Measurements from ENCODE around the gene BEX3.

- TF ChIP-seq, protein P1, sequence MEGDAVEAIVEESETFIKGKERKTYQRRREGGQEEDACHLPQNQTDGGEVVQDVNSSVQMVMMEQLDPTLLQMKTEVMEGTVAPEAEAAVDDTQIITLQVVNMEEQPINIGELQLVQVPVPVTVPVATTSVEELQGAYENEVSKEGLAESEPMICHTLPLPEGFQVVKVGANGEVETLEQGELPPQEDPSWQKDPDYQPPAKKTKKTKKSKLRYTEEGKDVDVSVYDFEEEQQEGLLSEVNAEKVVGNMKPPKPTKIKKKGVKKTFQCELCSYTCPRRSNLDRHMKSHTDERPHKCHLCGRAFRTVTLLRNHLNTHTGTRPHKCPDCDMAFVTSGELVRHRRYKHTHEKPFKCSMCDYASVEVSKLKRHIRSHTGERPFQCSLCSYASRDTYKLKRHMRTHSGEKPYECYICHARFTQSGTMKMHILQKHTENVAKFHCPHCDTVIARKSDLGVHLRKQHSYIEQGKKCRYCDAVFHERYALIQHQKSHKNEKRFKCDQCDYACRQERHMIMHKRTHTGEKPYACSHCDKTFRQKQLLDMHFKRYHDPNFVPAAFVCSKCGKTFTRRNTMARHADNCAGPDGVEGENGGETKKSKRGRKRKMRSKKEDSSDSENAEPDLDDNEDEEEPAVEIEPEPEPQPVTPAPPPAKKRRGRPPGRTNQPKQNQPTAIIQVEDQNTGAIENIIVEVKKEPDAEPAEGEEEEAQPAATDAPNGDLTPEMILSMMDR (IDR thresholded peaks at IDR 0.05): no peak
- TF ChIP-seq POLR2A (IDR thresholded peaks at IDR 0.05): no peak
Observed at GRCh38 chrX:103373581-103373980, 2.8 kb upstream of the BEX3 start.
